Nephron (organoid): ENCODE data around the gene TRIM72.

Source experiments
- H3K27ac Mint-ChIP-seq, 3 experiments: 2 replicates each; pipeline ENCODE4 v1.8.0; 2020; ENCODE audit warnings: mixed read lengths in 3 of 3, mild to moderate bottlenecking in 2 of 3, moderate library complexity in 1 of 3
- H3K27me3 Mint-ChIP-seq: 2 replicates; pipeline ENCODE4 v1.8.0; 2021; ENCODE audit warnings: low read depth, mild to moderate bottlenecking, moderate library complexity, mixed read lengths
- H3K36me3 Mint-ChIP-seq: 2 replicates; pipeline ENCODE4 v1.8.0; 2020; ENCODE audit warnings: low read depth, mixed read lengths
- H3K4me1 Mint-ChIP-seq: 2 replicates; pipeline ENCODE4 v1.8.0; 2020; ENCODE audit warnings: mixed read lengths
- H3K4me3 Mint-ChIP-seq, 3 experiments: 2 replicates each; pipeline ENCODE4 v1.8.0; 2020; ENCODE audit warnings: mild to moderate bottlenecking in 3 of 3, mixed read lengths in 3 of 3, moderate library complexity in 2 of 3
- H3K9me3 Mint-ChIP-seq: 2 replicates; pipeline ENCODE4 v1.8.0; 2020; ENCODE audit warnings: mixed read lengths
- TF ChIP-seq, protein P1 (sequence below), 3 experiments: fragments of 200-600 bp; sonication (generic); IDR thresholded peaks; one replicate each; pipeline ENCODE4 v1.5.0; 2021; ENCODE audit warnings: antibody characterized with exemption in 3 of 3; ENCODE audit not compliant: unreplicated experiment in 3 of 3

Gene TRIM72

DNA sequence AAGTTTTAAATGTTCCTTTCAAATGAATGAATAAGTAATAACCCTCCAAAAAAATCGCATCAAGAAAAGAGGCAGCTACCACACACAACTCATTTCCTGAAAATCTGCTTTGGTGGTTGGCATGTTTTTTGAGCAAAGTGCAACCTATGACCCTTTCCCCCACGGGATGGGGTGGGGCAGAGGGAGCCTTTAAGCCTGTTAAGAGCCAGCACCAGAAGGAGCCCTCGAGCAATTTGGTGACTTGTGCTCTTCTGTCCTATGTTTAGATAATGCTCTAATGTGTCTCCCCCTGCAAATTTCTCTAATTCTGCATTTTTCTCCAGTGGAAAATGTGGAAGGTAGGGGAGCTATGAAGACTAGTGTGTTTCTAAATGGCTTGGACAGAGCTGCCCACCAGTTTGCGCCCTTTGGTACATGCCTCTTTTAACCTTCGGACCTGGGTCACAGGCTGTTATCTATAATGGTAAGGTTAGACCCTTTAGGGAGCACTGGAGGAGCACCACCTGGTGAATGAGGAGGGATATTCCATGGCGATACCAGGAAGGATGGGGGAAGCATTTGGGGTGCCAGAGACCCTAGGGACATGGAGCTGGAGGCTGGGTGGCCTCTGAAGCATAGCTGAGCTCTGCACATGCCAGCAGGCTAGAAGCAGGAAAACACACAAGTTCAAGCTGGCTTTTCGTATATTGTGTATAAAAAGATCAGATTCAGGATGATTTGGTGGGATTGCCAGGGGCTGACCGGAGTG, 12.9 kb upstream of the TRIM72 start:
- Mint-ChIP-seq H3K9me3 (no peaks in the 10 kb centered on the region), H3K4me3 (peak overlapping the region; percentile 80 to 82 (median 80)), H3K4me1 (peaks cover 17% of the 10 kb centered on the region), H3K36me3 (peaks cover 33% of the 10 kb centered on the region), H3K27me3 (peaks cover 38% of the 10 kb centered on the region), H3K27ac (no peak overlapping the region)
- TF ChIP-seq, protein P1, sequence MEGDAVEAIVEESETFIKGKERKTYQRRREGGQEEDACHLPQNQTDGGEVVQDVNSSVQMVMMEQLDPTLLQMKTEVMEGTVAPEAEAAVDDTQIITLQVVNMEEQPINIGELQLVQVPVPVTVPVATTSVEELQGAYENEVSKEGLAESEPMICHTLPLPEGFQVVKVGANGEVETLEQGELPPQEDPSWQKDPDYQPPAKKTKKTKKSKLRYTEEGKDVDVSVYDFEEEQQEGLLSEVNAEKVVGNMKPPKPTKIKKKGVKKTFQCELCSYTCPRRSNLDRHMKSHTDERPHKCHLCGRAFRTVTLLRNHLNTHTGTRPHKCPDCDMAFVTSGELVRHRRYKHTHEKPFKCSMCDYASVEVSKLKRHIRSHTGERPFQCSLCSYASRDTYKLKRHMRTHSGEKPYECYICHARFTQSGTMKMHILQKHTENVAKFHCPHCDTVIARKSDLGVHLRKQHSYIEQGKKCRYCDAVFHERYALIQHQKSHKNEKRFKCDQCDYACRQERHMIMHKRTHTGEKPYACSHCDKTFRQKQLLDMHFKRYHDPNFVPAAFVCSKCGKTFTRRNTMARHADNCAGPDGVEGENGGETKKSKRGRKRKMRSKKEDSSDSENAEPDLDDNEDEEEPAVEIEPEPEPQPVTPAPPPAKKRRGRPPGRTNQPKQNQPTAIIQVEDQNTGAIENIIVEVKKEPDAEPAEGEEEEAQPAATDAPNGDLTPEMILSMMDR (IDR thresholded peaks at IDR 0.05; ENCODE audit: unreplicated experiment in 3 of 3) = no peak

DNA sequence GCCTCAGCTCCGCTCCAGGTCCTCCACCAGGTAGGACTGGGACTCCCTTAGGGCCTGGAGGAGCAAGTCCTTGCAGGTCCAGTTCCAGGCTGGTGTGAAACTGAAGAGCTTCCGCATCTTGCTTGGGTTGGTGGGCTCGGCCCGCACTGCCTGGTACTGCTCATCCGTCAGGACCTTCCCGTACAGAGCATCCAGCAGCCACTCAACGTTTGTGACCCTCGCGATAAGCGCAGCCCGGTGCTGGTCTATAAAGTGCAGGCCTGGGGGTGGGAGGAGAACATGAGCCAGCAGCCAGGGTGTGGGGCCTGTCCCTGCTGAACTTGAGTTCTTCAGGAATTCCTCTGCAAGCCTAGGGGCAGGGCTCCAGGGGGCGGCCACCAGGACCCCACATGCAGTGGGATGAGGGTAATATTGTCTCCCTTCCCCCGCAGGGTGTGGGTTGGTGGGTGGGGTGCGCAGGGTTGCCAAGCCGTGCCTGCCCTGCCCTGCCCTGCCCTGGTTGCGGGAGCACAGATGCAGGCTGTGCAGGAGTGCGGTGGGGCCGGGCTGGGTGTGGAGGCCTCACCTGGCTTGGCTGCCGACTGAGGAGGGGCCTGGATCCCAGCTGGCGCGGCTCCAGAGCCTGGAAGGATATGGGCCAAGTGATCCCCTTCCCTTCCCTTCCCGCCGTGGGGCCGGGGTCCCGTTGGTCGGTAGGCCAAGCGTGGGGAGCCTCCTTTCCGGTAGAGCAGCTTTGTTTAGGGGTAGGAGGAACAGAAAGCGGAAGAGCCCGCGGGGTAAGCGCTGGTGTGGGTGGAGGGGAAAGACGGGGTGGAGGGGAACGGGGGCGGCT, 12.1 kb upstream of the TRIM72 start:
- TF ChIP-seq, protein P1 (IDR thresholded peaks at IDR 0.05; ENCODE audit: unreplicated experiment in 3 of 3) = no peak
- H3K27ac Mint-ChIP-seq = no peak overlapping the region

DNA sequence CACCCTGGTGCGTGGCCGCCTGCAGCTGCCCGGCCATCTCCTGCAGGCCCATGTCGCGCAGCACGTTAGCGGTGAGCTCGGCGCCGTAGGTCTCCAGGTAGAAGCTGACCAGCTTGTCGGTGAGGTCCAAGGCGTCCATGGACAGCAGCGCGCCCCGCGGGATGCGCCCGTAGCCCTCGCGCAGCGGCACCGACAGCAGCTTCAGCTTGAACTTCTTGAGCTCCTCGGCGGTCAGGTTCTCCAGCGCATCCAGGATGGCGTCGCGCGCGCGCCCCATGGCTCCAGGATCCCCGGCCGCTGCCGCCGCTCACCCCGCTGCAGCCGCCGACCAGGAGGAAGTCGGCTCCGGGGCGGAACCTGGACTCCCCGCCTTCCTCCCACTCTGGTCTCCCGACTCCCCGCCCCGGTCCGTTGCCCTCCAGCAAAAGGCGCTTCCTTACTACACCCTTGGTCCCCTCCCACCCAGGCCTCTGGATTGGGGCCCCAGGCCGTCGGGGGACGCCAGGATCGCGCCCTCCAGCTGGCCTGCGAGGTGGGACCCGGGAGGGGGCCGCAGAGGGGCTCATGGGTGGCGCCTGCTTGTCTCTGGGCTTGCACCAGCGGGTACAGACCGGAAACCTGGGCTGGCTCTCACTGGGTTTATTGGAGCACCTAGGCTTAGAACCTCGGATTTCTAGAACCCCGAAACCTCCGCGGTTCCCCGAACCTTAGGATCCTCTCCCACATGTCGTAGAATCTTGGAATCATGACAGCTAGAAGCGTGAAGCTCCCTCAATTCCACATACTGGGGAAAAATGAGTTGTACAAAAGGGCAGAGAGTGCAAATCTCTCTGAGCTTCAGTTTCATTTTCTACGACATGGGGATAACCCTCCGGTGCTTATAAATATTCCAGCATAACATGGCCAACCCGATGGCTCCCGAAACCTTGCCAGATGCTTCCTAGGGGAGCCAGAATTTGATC, 11.2 kb upstream of the TRIM72 start, which contains the start of gene PYCARD:
Gene PYCARD (minus strand): TSS at position 347 of the 962 bp plus-strand sequence. CDS start 70 bp downstream, at position 277.
- Mint-ChIP-seq H3K4me3 (peak within 1 kb of the TSS; percentile 80 to 82 (median 80)), H3K9me3 (no peaks in the 10 kb centered on the region), H3K36me3 (peaks cover 22% of the 10 kb centered on the region), H3K27me3 (peaks cover 53% of the 10 kb centered on the region), H3K27ac (peak within 1 kb of the TSS in 2 of 3 experiments; percentile 9 to 16), H3K4me1 (peaks cover 17% of the 10 kb centered on the region)
- TF ChIP-seq, protein P1 (IDR thresholded peaks at IDR 0.05; ENCODE audit: unreplicated experiment in 3 of 3) = no peak

More for the DNA sequence above, 12.1 kb upstream of the TRIM72 start:
- Mint-ChIP-seq H3K4me1 (peaks cover 17% of the 10 kb centered on the region), H3K4me3 (peak overlapping the region; percentile 80 to 82 (median 80)), H3K9me3 (no peaks in the 10 kb centered on the region), H3K27me3 (peaks cover 44% of the 10 kb centered on the region), H3K36me3 (peaks cover 25% of the 10 kb centered on the region)

DNA sequence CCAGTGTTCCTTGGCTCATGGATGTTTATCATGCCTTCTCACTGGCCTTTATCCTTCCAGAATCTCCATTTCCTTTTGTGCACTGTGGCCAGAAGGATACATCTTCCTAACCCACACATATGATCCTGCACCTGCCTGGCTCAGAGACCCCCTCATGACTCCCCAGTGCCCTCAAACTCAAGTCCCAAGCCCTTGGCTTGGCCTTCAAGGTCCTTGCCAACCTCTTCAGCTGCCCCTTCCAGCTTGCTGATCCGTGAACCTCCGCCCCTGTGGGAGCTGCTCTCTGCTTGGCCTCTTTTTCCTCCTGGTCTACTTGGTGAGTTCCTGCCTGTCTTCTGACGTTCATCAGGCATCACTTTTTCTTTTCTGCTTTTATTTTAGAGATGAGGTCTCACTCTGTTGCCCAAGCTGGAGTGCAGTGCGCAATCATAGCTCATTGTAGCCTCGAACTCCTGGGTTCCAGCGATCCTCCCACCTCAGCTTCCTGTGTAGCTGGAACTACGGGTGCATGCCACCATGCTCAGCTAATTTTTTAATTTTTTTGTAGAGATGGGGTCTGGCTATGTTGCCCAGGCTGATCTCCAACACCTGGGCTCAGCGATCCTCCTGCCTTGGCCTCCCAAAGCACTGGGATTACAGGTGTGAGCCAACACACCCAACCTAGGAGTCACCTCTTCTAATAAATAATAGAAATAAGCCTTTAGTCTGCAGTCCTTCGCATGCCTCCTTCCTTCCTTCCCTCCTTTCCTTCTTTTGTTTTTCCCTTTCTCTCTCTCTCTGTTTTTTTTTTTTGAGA, 8.8 kb upstream of the TRIM72 start:
- TF ChIP-seq, protein P1 (IDR thresholded peaks at IDR 0.05; ENCODE audit: unreplicated experiment in 3 of 3) = no peak
- Mint-ChIP-seq H3K9me3 (no peaks in the 10 kb centered on the region), H3K27ac (no peak overlapping the region), H3K27me3 (peaks cover 61% of the 10 kb centered on the region), H3K4me3 (peak overlapping the region in 1 of 3 experiments; percentile 58), H3K4me1 (peaks cover 17% of the 10 kb centered on the region), H3K36me3 (peaks cover under 1% of the 10 kb centered on the region)

DNA sequence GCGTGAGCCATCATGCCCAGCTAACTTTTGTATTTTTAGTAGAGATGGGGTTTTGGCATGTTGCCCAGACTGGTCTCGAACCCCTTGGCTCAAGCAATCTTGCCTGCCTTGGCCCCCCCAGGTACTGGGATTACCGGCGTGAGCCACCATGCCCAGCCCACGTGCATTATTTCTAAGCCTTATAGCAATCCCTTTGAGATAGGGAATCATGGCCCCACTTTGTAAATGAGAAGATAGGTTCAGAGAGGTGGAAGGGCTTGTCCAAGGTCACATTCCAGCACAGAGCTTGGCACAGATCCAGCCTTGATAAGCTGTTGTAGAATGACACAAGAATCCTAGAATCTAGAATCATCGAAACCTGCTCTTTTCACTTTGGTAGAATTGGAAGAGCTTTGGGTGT, 7.1 kb upstream of the TRIM72 start:
- no peaks in the 10 kb centered on the region for H3K9me3 Mint-ChIP-seq
- H3K36me3 Mint-ChIP-seq = no peaks in the 10 kb centered on the region
- H3K4me3 Mint-ChIP-seq = no peak overlapping the region
- TF ChIP-seq, protein P1 (IDR thresholded peaks at IDR 0.05; ENCODE audit: unreplicated experiment in 3 of 3) = no peak
- H3K4me1 Mint-ChIP-seq = peaks cover 11% of the 10 kb centered on the region
- peaks cover 66% of the 10 kb centered on the region for H3K27me3 Mint-ChIP-seq
- no peak overlapping the region for H3K27ac Mint-ChIP-seq
